Metanephros (tissue), 1 donor: Measurements from ENCODE around the gene WDR54. TPM values are rescaled to one million over a fixed set of nuclear protein-coding genes. Genes with fewer than 3 reads are reported as not detected.

Source experiments
- total RNA-seq: library from RNA; depleted of rRNA; stranded (reverse); fragments of >200 nt; gene quantifications from one replicate; pipeline ENCODE4 v1.2.3, GENCODE V29; 2014

The WDR54 gene
- 20.8 TPM for total RNA-seq

GRCh38 chr2:74421221-74421870, at the start of gene WDR54, which contains the start of gene C2orf81:
Gene WDR54 (plus strand): TSS chr2:74421730. CDS start chr2:74422154, 424 bp downstream.
Gene C2orf81 (minus strand): TSS chr2:74421619. CDS start chr2:74421560, 59 bp downstream.

GRCh38 chr2:74379851-74380789, 41.4 kb upstream of the WDR54 start, which contains the start of gene DCTN1:
Gene DCTN1 (minus strand): TSS chr2:74380311. CDS start chr2:74380037, 274 bp downstream.

GRCh38 chr2:74441690-74442482, 20.4 kb downstream of the WDR54 start, which contains the start of gene RTKN:
Gene RTKN (minus strand): TSS chr2:74441937. CDS start chr2:74441816, 121 bp downstream.

GRCh38 chr2:74454654-74455511, 33.4 kb downstream of the WDR54 start, which contains the start of gene INO80B:
Gene INO80B (plus strand): TSS chr2:74455087. CDS start chr2:74455117, 30 bp downstream.

GRCh38 chr2:74458132-74458937, 36.8 kb downstream of the WDR54 start, which contains the start of gene WBP1:
Gene WBP1 (plus strand): TSS chr2:74458438. CDS start chr2:74458603, 165 bp downstream.

GRCh38 chr2:74472086-74472944, 50.8 kb downstream of the WDR54 start, which contains the start of gene MRPL53:
Gene MRPL53 (minus strand): TSS chr2:74472680. CDS start chr2:74472660, 20 bp downstream.

Other genes starting within 250 kb of the WDR54 start
- gene MOB1A, start 242.9 kb upstream of the WDR54 start, total RNA-seq: 99.8 TPM
- gene MTHFD2, start 223.1 kb upstream of the WDR54 start, total RNA-seq: 14.2 TPM
- gene SLC4A5, start 78.3 kb upstream of the WDR54 start, total RNA-seq: 8.4 TPM
- 111 TPM for gene DCTN1, start 41.4 kb upstream of the WDR54 start, total RNA-seq
- gene C2orf81, start 111 bp upstream of the WDR54 start, total RNA-seq: 3.7 TPM
- gene RTKN, start 20.2 kb downstream of the WDR54 start, total RNA-seq: 55.7 TPM
- 22.7 TPM for gene INO80B, start 33.4 kb downstream of the WDR54 start, total RNA-seq
- gene WBP1, start 36.7 kb downstream of the WDR54 start, total RNA-seq: 59.0 TPM
- gene MOGS, start 43.7 kb downstream of the WDR54 start, total RNA-seq: 48.1 TPM
- gene MRPL53, start 51.0 kb downstream of the WDR54 start, total RNA-seq: 38.5 TPM
- 31.2 TPM for gene CCDC142, start 61.3 kb downstream of the WDR54 start, total RNA-seq
- 28.2 TPM for gene TTC31, start 61.4 kb downstream of the WDR54 start, total RNA-seq
- 1.1 TPM for gene LBX2, start 77.9 kb downstream of the WDR54 start, total RNA-seq
- 8.9 TPM for gene PCGF1, start 86.0 kb downstream of the WDR54 start, total RNA-seq
- gene TLX2, start 92.7 kb downstream of the WDR54 start, total RNA-seq: not detected
- not detected for gene DQX1, start 104.5 kb downstream of the WDR54 start, total RNA-seq
- gene AUP1, start 108.0 kb downstream of the WDR54 start, total RNA-seq: 68.7 TPM
- gene HTRA2, start 108.2 kb downstream of the WDR54 start, total RNA-seq: 33.0 TPM
- 10.0 TPM for gene LOXL3, start 132.2 kb downstream of the WDR54 start, total RNA-seq
- 10.5 TPM for gene DOK1, start 133.0 kb downstream of the WDR54 start, total RNA-seq
- gene M1AP, start 226.6 kb downstream of the WDR54 start, total RNA-seq: 0.47 TPM
- 4.0 TPM for gene SEMA4F, start 232.5 kb downstream of the WDR54 start, total RNA-seq